Hepatocyte (in vitro differentiated cells): ENCODE data around the gene LIPC. TPM values are rescaled to one million over a fixed set of nuclear protein-coding genes. Genes with fewer than 3 reads are reported as not detected.

ENCODE experiments used
- DNase-seq: peaks from one replicate; pipeline ENCODE4 v3.0.0-alpha.2; 2016; ENCODE audit warnings: low spot score
- H2AFZ ChIP-seq: fragments of 200-600 bp; sonication (generic); 2 replicates; pipeline ENCODE4 v1.6.0; 2016; ENCODE audit warnings: antibody characterized with exemption, mild to moderate bottlenecking
- H3K27ac ChIP-seq: fragments of 200-600 bp; sonication (generic); 2 replicates; pipeline ENCODE4 v1.5.1; 2016; ENCODE audit warnings: mild to moderate bottlenecking
- H3K27me3 ChIP-seq: fragments of 200-600 bp; sonication (generic); 2 replicates; pipeline ENCODE4 v1.6.1; 2016
- H3K36me3 ChIP-seq: fragments of 200-600 bp; sonication (generic); replicated peaks from 2 replicates; pipeline ENCODE4 v1.5.1; 2016; ENCODE audit warnings: low read depth; ENCODE audit not compliant: insufficient read depth
- H3K4me1 ChIP-seq: fragments of 200-600 bp; sonication (generic); 2 replicates; pipeline ENCODE4 v1.5.1; 2016; ENCODE audit warnings: mild to moderate bottlenecking, moderate library complexity; ENCODE audit not compliant: insufficient read depth
- H3K4me2 ChIP-seq: fragments of 200-600 bp; sonication (generic); 2 replicates; pipeline ENCODE4 v1.6.0; 2016
- H3K4me3 ChIP-seq: fragments of 200-600 bp; sonication (generic); 2 replicates; pipeline ENCODE4 v1.5.1; 2016; ENCODE audit warnings: mild to moderate bottlenecking
- H3K79me2 ChIP-seq: fragments of 200-600 bp; sonication (generic); 2 replicates; pipeline ENCODE4 v1.6.0; 2017; ENCODE audit warnings: mild to moderate bottlenecking
- H3K9me2 ChIP-seq: fragments of 200-600 bp; sonication (generic); replicated peaks from 2 replicates; pipeline ENCODE4 v1.6.0; 2017; ENCODE audit warnings: mild to moderate bottlenecking; ENCODE audit not compliant: insufficient read depth
- H3K9me3 ChIP-seq: fragments of 200-600 bp; sonication (generic); 2 replicates; pipeline ENCODE4 v1.5.1; 2016; ENCODE audit warnings: low read depth, mild to moderate bottlenecking
- H4K20me1 ChIP-seq: fragments of 200-600 bp; sonication (generic); 2 replicates; pipeline ENCODE4 v1.6.0; 2016; ENCODE audit warnings: mild to moderate bottlenecking; ENCODE audit not compliant: insufficient read depth, poor library complexity, severe bottlenecking
- EZH2 ChIP-seq: fragments of 200-600 bp; sonication (generic); IDR thresholded peaks from 2 replicates; pipeline ENCODE4 v1.6.1; 2016; ENCODE audit warnings: antibody characterized with exemption, mild to moderate bottlenecking, borderline replicate concordance
- EZH2phosphoT487 ChIP-seq: fragments of 200-600 bp; sonication (generic); IDR thresholded peaks from one replicate; pipeline ENCODE4 v1.6.1; 2018; ENCODE audit warnings: antibody characterized with exemption, mild to moderate bottlenecking, low read depth, moderate library complexity; ENCODE audit not compliant: unreplicated experiment, severe bottlenecking
- WGBS: methylation state at CpG from one replicate; pipeline ENCODE4 v1.1.6; 2016; ENCODE audit warnings: low lambda C conversion rate; ENCODE audit errors: missing lambda C conversion rate; 5-methylcytosine and 5-hydroxymethylcytosine counted together
- polyA plus RNA-seq: library from polyadenylated mRNA; unstranded; fragments of >200 nt; fragmentation: Nextera tagmentation; extraction: Ambion mirVana; gene quantifications from 2 replicates; pipeline ENCODE4 v1.2.1, GENCODE V29; 2016
- total RNA-seq: library from RNA; depleted of rRNA; stranded (reverse); fragments of >200 nt; gene quantifications from 2 replicates; pipeline ENCODE4 v1.2.3, GENCODE V29; 2014
- TF ChIP-seq, protein P1 (sequence below): fragments of 200-600 bp; sonication (generic); IDR thresholded peaks from 2 replicates; pipeline ENCODE4 v1.5.1; 2016; ENCODE audit warnings: antibody characterized with exemption, mild to moderate bottlenecking; ENCODE audit not compliant: poor library complexity

Gene LIPC
- total and polyA plus RNA-seq, 2 experiments from 2014 or later, result 37.0 to 64.8 TPM

DNA sequence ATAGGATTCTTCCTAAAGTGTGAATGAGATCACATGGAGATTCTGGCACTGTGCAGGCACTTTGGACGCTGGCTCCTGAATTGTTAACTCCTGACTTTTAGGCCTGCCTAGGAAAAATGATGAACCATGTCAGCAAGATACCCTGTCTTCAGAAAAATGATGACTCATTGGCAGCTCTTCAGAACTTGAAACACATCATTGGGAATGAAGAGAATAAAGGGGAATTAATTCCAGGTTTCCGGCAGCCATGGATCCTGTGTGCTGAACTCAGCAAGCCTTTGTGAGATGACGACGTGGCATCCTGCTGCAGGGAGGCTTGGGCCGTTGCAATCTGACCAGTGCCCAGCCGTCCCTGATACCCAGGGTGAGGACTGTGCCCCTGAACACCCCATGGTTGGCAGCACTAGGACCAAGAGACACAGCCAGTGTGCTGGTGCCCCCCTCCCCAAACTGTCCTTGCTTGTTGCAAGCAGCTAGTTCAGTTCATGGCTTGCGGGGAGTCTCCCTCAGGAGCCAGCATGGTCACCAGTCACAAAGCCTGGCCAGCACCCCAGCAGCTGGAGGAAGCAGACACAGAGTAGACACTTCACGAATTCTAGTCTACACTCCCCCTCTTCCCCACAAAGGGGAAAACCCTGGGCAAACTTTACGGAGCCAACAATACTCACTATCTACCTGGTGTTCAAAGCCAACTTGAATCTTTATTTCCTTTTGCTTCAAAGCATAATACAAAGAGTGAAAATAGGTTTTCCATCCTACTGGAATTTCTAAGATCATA, 7.8 kb upstream of the LIPC start:
- Histone ChIP-seq H4K20me1 (no peaks in the 10 kb centered on the region), H3K27me3 (no peaks in the 10 kb centered on the region), H3K4me3 (no peak overlapping the region), H3K27ac (no peak overlapping the region), H3K9me3 (no peaks in the 10 kb centered on the region), H3K4me1 (peaks cover 12% of the 10 kb centered on the region), H3K9me2 (no peaks in the 10 kb centered on the region), H2AFZ (no peak overlapping the region), H3K36me3 (no peaks in the 10 kb centered on the region), H3K4me2 (no peak overlapping the region), H3K79me2 (no peaks in the 10 kb centered on the region)
- no peak for DNase-seq
- TF ChIP-seq, protein P1, sequence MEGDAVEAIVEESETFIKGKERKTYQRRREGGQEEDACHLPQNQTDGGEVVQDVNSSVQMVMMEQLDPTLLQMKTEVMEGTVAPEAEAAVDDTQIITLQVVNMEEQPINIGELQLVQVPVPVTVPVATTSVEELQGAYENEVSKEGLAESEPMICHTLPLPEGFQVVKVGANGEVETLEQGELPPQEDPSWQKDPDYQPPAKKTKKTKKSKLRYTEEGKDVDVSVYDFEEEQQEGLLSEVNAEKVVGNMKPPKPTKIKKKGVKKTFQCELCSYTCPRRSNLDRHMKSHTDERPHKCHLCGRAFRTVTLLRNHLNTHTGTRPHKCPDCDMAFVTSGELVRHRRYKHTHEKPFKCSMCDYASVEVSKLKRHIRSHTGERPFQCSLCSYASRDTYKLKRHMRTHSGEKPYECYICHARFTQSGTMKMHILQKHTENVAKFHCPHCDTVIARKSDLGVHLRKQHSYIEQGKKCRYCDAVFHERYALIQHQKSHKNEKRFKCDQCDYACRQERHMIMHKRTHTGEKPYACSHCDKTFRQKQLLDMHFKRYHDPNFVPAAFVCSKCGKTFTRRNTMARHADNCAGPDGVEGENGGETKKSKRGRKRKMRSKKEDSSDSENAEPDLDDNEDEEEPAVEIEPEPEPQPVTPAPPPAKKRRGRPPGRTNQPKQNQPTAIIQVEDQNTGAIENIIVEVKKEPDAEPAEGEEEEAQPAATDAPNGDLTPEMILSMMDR, result no peak
- no peak for TF ChIP-seq EZH2phosphoT487
- TF ChIP-seq EZH2, result no peak
- 82% methylated on average over 9 of the region's 9 CpGs for WGBS

GRCh38 chr15:58424722-58425121, 7.1 kb upstream of the LIPC start:
- DNase-seq, result no peak
- Histone ChIP-seq H3K79me2 (no peaks in the 10 kb centered on the region), H3K27ac (peak overlapping the region; percentile 7), H3K9me3 (no peaks in the 10 kb centered on the region), H3K27me3 (no peaks in the 10 kb centered on the region), H3K4me2 (no peak overlapping the region), H3K9me2 (no peaks in the 10 kb centered on the region), H2AFZ (no peak overlapping the region), H3K36me3 (no peaks in the 10 kb centered on the region), H4K20me1 (no peaks in the 10 kb centered on the region), H3K4me3 (no peak overlapping the region), H3K4me1 (peaks cover 12% of the 10 kb centered on the region)
- TF ChIP-seq, protein P1, result no peak
- no peak for TF ChIP-seq EZH2phosphoT487
- TF ChIP-seq EZH2, result no peak
- WGBS, result 71% methylated on average over 5 of the region's 5 CpGs

- Histone ChIP-seq H3K27me3 (no peaks in the 10 kb centered on the region), H3K4me2 (no peak overlapping the region)
Measured at GRCh38 chr15:58425185-58425584, 6.6 kb upstream of the LIPC start.

More at GRCh38 chr15:58425185-58425584, 6.6 kb upstream of the LIPC start:
- H3K4me3 ChIP-seq, result no peak overlapping the region
- H3K4me1 ChIP-seq, result peaks cover 12% of the 10 kb centered on the region
- no peak overlapping the region for H2AFZ ChIP-seq
- peak overlapping the region; percentile 33 for H3K27ac ChIP-seq
- H4K20me1 ChIP-seq, result no peaks in the 10 kb centered on the region
- H3K36me3 ChIP-seq, result no peaks in the 10 kb centered on the region
- WGBS, result 41% methylated on average over 3 of the region's 3 CpGs
- H3K79me2 ChIP-seq, result no peaks in the 10 kb centered on the region
- peak; percentile 30 for DNase-seq
- TF ChIP-seq EZH2phosphoT487, result no peak
- no peak for TF ChIP-seq EZH2
- TF ChIP-seq, protein P1, result no peak
- H3K9me2 ChIP-seq, result no peaks in the 10 kb centered on the region
- no peaks in the 10 kb centered on the region for H3K9me3 ChIP-seq
